AG09319 (cell line): ENCODE measurements around the gene INKA1.
A peak's percentile ranks its signal among the peaks of the same experiment; 100 is the strongest.
"Not testable (repeated sequence)": the region's sequence is repeated elsewhere in the genome, so short reads cannot be mapped to it uniquely, and the experiment has no call there.

Experiments used
- DNase-seq: peaks from one replicate; pipeline ENCODE4 v3.0.0-alpha.2; 2010; ENCODE audit warnings: low read depth; ENCODE audit errors: extremely low read depth
- TF ChIP-seq, protein P1 (sequence below): IDR thresholded peaks from 2 replicates; pipeline ENCODE4 v1.5.1; 2011; ENCODE audit warnings: low read depth, mild to moderate bottlenecking, inconsistent platforms, low read length, moderate library complexity

INKA1 gene

DNA sequence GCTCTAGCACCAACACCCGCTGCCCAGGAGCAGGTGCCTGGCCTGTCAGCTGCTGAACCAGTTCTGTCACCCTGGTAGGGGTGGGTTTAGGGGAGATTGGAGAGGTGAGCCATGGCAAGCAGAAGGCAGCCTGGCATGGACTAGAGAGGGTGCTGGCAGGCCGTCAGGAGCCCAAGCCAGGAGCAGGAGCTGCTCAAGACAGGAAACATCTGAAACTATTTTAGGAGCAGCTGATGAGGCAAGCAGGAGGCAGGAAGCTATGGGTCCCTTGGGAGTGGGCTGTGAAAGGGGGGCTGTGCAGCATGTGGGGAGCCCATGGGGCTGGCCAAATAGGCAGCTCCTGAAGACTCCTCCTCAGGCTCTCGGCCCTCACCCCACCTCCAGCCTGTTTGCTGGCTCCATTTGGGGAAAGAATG is 2.3 kb downstream of the INKA1 start:
- peak; percentile 89 for DNase-seq

DNA sequence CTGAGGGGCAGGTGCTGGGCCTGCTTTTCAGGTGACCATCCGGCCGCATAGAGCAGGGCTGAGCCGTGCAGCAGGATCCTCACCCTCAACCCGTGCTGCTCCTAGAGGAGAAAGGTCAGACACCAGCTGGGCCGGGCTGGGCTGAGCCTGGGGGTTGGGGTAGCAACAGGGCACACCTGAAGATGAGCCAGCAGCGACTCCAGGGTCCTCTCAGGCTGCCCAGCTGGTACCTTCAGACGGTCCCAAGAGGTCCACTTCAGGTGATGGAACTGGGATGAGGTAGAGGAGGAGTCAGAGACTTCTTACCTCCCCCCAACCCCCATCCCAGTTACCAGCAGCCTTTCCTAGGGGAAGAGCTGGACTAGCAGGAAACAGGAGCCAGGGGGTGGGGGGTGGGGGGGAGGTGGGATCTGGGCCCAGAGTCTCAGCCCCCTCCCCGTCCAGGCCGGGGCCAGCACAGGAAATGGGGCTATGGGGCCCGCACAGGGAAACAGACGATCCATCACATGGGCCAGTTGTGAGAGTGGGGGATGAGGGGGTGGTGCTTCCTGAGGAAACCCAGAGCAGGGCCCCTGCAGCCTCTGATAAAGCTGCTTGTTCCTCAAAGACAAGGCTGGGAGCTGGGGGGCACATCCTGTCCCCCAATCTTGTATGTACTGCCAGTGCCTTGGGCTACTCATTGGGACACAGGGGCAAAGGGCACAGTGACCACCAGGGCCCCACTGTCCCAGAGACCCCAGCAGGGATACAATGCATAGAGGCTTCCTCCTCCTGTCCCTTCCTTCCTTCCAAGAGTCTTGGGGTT is 3.0 kb downstream of the INKA1 start:
- DNase-seq: no peak
- TF ChIP-seq, protein P1, sequence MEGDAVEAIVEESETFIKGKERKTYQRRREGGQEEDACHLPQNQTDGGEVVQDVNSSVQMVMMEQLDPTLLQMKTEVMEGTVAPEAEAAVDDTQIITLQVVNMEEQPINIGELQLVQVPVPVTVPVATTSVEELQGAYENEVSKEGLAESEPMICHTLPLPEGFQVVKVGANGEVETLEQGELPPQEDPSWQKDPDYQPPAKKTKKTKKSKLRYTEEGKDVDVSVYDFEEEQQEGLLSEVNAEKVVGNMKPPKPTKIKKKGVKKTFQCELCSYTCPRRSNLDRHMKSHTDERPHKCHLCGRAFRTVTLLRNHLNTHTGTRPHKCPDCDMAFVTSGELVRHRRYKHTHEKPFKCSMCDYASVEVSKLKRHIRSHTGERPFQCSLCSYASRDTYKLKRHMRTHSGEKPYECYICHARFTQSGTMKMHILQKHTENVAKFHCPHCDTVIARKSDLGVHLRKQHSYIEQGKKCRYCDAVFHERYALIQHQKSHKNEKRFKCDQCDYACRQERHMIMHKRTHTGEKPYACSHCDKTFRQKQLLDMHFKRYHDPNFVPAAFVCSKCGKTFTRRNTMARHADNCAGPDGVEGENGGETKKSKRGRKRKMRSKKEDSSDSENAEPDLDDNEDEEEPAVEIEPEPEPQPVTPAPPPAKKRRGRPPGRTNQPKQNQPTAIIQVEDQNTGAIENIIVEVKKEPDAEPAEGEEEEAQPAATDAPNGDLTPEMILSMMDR: no peak

More for the DNA sequence above, 2.3 kb downstream of the INKA1 start:
- TF ChIP-seq, protein P1: no peak

DNA sequence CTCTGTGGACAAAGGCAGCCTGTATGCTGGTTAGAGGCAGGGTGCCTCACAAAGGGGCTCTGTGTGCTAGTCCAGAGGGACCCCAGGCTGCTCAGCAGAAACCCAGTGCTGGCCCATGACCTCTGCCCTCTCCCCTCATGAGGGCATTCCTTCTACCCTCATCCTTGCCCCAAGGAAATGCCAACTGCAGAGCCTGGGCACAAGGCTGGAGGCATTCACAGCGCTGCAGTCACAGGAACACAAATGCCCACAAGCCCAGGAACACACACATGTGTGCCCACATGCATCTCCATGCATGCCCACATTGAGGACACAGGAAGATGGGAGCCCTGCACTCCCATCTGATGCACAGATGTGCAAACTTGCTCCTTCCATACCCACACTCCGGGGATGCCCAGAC is 3.8 kb downstream of the INKA1 start:
- TF ChIP-seq, protein P1: no peak
- DNase-seq: no peak

DNA sequence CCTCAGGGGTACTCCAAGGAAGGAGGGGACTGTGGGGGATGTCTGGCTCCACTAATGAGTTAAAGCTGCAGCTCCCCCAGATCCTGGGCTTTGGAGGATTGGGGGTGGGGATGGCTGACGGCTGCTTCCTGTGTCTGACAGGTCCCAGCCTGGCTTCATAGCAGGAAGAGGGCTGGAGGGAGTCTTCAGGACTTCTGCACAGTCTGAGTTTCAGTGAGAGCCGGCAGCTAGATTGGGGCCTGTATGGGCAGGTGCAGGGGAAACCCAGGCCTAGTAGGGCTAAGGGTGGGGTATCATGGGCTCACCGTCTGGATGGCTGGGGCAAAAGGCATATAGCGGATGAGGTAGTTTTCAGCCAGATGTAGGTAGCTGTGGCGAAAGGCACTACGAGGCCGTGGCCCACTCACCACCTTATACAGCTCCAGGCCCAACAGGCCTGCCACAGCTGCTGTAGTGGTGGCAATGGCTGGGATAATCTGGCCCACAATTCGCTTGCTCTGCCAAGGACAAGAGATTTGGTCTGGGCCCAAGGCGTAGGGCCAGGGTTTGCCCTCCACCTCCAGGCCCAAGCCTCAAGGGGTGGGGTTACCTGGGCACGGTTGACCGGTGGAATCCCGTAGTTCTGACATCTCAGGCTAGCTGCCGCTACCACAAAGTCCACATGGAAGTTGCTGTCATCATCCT is 4.5 kb downstream of the INKA1 start:
- no peak for DNase-seq
- TF ChIP-seq, protein P1: no peak

DNA sequence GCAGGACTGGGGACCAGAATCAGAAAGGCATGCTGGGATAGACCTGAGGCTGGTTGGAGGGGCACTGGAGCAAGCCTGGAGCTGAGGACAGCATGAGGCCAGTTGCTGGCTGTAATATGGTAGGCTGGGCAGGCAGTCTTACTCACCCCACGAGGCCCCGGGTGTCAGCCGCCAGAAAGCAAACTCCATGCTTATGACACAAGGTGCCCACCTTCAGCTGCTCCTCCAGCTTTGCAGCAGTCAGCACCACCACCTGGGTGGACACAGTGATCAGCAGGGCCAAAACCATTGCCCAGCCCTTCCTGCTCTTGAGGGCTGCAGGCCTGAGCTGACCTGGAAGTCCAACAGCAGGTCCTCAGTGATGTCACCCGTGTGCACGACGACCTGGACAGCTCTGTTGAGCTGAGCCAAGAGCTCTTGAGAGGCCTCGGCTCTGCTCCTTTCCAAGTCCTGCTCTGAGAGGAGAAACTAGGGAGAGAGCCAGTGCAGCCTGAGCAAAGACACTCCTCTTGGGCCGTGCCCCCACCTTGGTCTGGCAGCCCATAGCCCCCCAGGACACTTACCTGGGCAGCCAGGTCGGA is 9.9 kb downstream of the INKA1 start:
- DNase-seq: no peak
- TF ChIP-seq, protein P1: no peak

DNA sequence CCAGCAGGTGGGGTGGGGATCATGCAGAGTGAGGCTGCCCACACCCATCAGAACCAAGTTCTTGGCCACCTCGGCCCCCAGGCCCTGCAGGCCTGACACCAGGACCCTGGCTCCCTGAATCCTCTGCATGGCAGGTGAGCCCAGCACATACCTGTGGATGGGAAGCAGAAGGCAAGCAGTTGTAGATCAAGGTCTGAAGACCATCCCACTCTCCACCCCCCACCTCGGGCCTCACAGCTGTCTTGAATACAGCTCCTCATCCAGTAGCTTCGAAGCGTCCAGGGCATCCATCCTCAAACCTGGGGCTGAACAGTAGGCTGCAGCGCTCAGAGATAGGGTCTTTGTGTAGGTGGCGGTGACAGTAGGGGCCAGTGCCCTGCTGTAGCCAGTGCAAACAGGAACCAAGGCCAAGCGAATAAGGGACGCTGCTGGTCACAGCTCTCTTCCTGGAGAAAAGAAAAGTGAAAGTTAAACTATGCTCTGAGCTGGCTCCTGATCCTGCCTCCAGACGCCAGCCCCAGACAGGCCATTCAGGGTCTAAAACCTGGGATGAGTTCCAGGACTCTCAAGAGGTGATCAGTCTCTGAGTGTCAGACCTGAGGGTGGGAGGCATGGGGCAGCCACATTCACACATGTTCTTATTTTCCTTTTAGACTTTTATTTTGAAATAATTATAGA is 10.6 kb downstream of the INKA1 start, which contains the start of gene UBA7:
UBA7 (minus strand) TSS at position 457 of the 678 bp plus-strand sequence; CDS start at position 291, 166 bp downstream.
- TF ChIP-seq, protein P1: no peak
- DNase-seq: no peak

DNA sequence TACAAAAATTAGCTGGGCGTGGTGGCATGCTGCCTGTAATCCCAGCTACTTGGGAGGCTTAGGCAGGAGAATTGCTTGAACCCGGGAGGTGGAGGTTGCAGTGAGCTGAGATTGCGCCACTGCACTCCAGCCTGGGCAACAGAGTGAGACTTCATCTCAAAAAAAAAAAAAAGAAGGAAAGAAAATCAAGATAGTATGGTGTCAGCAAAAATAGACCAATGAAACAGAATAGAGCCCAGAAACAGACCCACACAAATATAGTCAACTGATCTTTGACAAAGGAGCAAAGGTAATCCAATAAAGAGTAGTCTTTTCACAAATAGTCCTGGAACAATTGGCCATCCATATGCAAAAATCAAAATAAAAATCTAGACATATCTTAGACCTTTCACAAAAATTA is 20.1 kb downstream of the INKA1 start:
- not testable (repeated sequence) for DNase-seq
